DND-41 (cell line): ENCODE results near the gene CEP131.

Experiments used
- ATAC-seq: fragments of 200-7000 bp; cut with Tn5 transposase; 3 replicates; pipeline ENCODE4 v1.9.1; 2021; ENCODE audit warnings: low read depth; ENCODE audit not compliant: insufficient read depth
- DNase-seq: peaks from one replicate; pipeline ENCODE4 v3.0.0-alpha.2; 2020
- H2AFZ ChIP-seq: 2 replicates; pipeline ENCODE4 v1.6.0; 2012; ENCODE audit warnings: low read depth, low read length
- H3K27ac ChIP-seq: 2 replicates; pipeline ENCODE4 v1.5.1; 2012; ENCODE audit warnings: low read length, inconsistent platforms
- H3K27me3 ChIP-seq: fragments of 200-600 bp; sonication (generic); 2 replicates; pipeline ENCODE4 v1.6.0; 2012; ENCODE audit warnings: low read length, mild to moderate bottlenecking, inconsistent platforms; ENCODE audit not compliant: insufficient read depth, poor library complexity
- H3K36me3 ChIP-seq: 2 replicates; pipeline ENCODE4 v1.5.1; 2012; ENCODE audit warnings: low read length, inconsistent platforms; ENCODE audit not compliant: insufficient read depth
- H3K4me1 ChIP-seq: 2 replicates; pipeline ENCODE4 v1.5.1; 2012; ENCODE audit warnings: mild to moderate bottlenecking, low read length; ENCODE audit not compliant: insufficient read depth
- H3K4me2 ChIP-seq: 2 replicates; pipeline ENCODE4 v1.6.0; 2012; ENCODE audit warnings: mild to moderate bottlenecking, moderate library complexity, low read length, inconsistent platforms; ENCODE audit not compliant: insufficient read depth
- H3K4me3 ChIP-seq, 2 experiments: fragments of 200-600 bp in 1 of 2; shearing (Covaris generic) in 1 of 2; 2 replicates each; pipeline ENCODE4 v1.5.1; 2012 to 2016; ENCODE audit warnings: inconsistent platforms in 2 of 2, low read length in 2 of 2, mild to moderate bottlenecking in 2 of 2, low read depth in 1 of 2, moderate library complexity in 1 of 2
- H3K79me2 ChIP-seq: 2 replicates; pipeline ENCODE4 v1.6.0; 2012; ENCODE audit warnings: low read length, inconsistent platforms; ENCODE audit not compliant: insufficient read depth
- H3K9ac ChIP-seq: 2 replicates; pipeline ENCODE4 v1.6.0; 2012; ENCODE audit warnings: low read depth, mild to moderate bottlenecking, inconsistent platforms, low read length, moderate library complexity
- H3K9me3 ChIP-seq: 2 replicates; pipeline ENCODE4 v1.5.1; 2012; ENCODE audit warnings: low read length, moderate library complexity, mild to moderate bottlenecking, inconsistent platforms; ENCODE audit not compliant: insufficient read depth, severe bottlenecking
- H4K20me1 ChIP-seq: 2 replicates; pipeline ENCODE4 v1.6.0; 2012; ENCODE audit warnings: low read length; ENCODE audit not compliant: insufficient read depth
- CTCF ChIP-seq: IDR thresholded peaks from 2 replicates; pipeline ENCODE4 v1.5.1; 2012; ENCODE audit warnings: borderline replicate concordance, low read length, moderate library complexity, mild to moderate bottlenecking; ENCODE audit not compliant: poor library complexity, severe bottlenecking; ENCODE audit errors: extremely low read depth
- EZH2 ChIP-seq: IDR thresholded peaks from 3 replicates; pipeline ENCODE4 v1.6.1; 2012; ENCODE audit warnings: borderline replicate concordance, low read depth, mild to moderate bottlenecking, moderate library complexity, low read length, inconsistent platforms; ENCODE audit not compliant: severe bottlenecking

CEP131 gene

GRCh38 chr17:81180836-81181810, 41.6 kb downstream of the CEP131 start:
- Histone ChIP-seq H3K4me1 (no peaks in the 10 kb centered on the region), H3K9ac (no peak overlapping the region), H3K27ac (no peak overlapping the region), H3K79me2 (no peaks in the 10 kb centered on the region), H3K27me3 (no peaks in the 10 kb centered on the region), H3K9me3 (no peaks in the 10 kb centered on the region), H3K4me3 (no peak overlapping the region), H3K36me3 (no peaks in the 10 kb centered on the region), H3K4me2 (no peak overlapping the region), H2AFZ (no peak overlapping the region), H4K20me1 (no peaks in the 10 kb centered on the region; the same call in 1 of the 2 replicates)
- DNase-seq, result no peak
- ATAC-seq, result no peak
- TF ChIP-seq EZH2 (no peak), CTCF (no peak)

GRCh38 chr17:81179861-81180260, 42.9 kb downstream of the CEP131 start:
- Histone ChIP-seq H3K27ac (no peak overlapping the region), H3K9me3 (no peaks in the 10 kb centered on the region), H3K36me3 (no peaks in the 10 kb centered on the region), H2AFZ (no peak overlapping the region), H4K20me1 (no peaks in the 10 kb centered on the region; the same call in 1 of the 2 replicates), H3K4me1 (no peaks in the 10 kb centered on the region), H3K79me2 (no peaks in the 10 kb centered on the region), H3K9ac (no peak overlapping the region), H3K27me3 (no peaks in the 10 kb centered on the region), H3K4me3 (no peak overlapping the region), H3K4me2 (no peak overlapping the region)
- ATAC-seq, result no peak
- TF ChIP-seq CTCF, result no peak
- TF ChIP-seq EZH2, result no peak
- no peak for DNase-seq

- Histone ChIP-seq H3K4me2 (no peak overlapping the region), H3K4me3 (no peak overlapping the region), H3K36me3 (no peaks in the 10 kb centered on the region)
Measured at GRCh38 chr17:81179220-81179619, 43.5 kb downstream of the CEP131 start.

More at GRCh38 chr17:81179220-81179619, 43.5 kb downstream of the CEP131 start:
- no peak for ATAC-seq
- no peaks in the 10 kb centered on the region; the same call in 1 of the 2 replicates for H4K20me1 ChIP-seq
- no peaks in the 10 kb centered on the region for H3K27me3 ChIP-seq
- H3K79me2 ChIP-seq, result no peaks in the 10 kb centered on the region
- DNase-seq, result no peak
- no peak overlapping the region for H3K27ac ChIP-seq
- H3K9ac ChIP-seq, result no peak overlapping the region
- no peak overlapping the region for H2AFZ ChIP-seq
- TF ChIP-seq EZH2, result no peak
- H3K4me1 ChIP-seq, result no peaks in the 10 kb centered on the region
- H3K9me3 ChIP-seq, result no peaks in the 10 kb centered on the region
